HL-60 (cell line): ENCODE measurements around the gene VAMP2. TPM values are rescaled to one million over a fixed set of nuclear protein-coding genes. Genes with fewer than 3 reads are reported as not detected.
A peak's percentile ranks its signal among the peaks of the same experiment; 100 is the strongest.

Source experiments
- DNase-seq, 2 experiments: peaks; one replicate each; pipeline ENCODE4 v3.0.0-alpha.2; 2010 to 2020; ENCODE audit warnings: low read depth in 1 of 2, low spot score in 1 of 2
- H3K27ac ChIP-seq: fragments of 250-450 bp; sonication (Bioruptor Pico); replicated peaks from 2 replicates; pipeline ENCODE4 v1.5.1; 2020; ENCODE audit warnings: mild to moderate bottlenecking, moderate library complexity
- H3K27me3 ChIP-seq: fragments of 250-450 bp; sonication (Bioruptor Pico); 2 replicates; pipeline ENCODE4 v1.5.1; 2021; ENCODE audit warnings: mild to moderate bottlenecking, moderate library complexity; ENCODE audit not compliant: insufficient read depth, poor library complexity, severe bottlenecking
- H3K4me3 ChIP-seq: replicated peaks from 2 replicates; pipeline ENCODE4 v1.5.1; 2011; ENCODE audit warnings: mild to moderate bottlenecking, control low read depth, low read length; ENCODE audit not compliant: insufficient read depth
- GABPA ChIP-seq: IDR thresholded peaks from 2 replicates; pipeline ENCODE4 v1.6.1; 2012; ENCODE audit warnings: low read depth
- POLR2AphosphoS5 ChIP-seq: IDR thresholded peaks from 2 replicates; pipeline ENCODE4 v1.6.1; 2012; ENCODE audit warnings: low read depth
- SPI1 ChIP-seq: IDR thresholded peaks from 2 replicates; pipeline ENCODE4 v1.6.1; 2012; ENCODE audit warnings: low read depth, mild to moderate bottlenecking, borderline replicate concordance
- microRNA-seq: library from miRNA; unstranded; fragments of <30 nt; microRNA quantifications from one replicate; pipeline ENCODE4, GENCODE V29; 2018
- TF ChIP-seq, protein P1 (sequence below): IDR thresholded peaks from 2 replicates; pipeline ENCODE4 v1.6.1; 2012; ENCODE audit warnings: low read depth; ENCODE audit not compliant: insufficient replicate concordance
- TF ChIP-seq, protein P2 (sequence below): IDR thresholded peaks from one replicate; pipeline ENCODE4 v1.5.1; 2011; ENCODE audit warnings: low read length, control low read depth, inconsistent platforms; ENCODE audit not compliant: insufficient read depth

VAMP2 gene

DNA sequence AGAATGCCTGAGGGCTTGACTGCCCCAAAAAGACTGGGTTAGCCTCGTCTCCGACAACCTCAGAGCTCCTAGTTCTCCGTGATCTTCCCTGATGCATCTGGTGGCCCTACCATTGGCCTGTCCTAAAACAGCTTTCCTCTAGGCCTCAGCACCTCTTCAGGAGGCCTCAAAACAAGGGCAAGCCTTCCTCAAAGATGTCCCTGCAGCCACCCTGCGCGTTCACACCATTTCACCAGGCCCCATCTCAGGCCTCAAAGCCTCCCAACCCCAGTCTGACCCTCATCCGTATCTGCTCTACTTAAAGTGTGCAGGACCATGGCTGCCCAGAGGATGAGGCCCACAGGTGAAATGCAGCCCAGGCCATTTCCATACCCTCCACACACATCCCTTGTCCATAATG is 51.8 kb downstream of the VAMP2 start:
- no peaks in the 10 kb centered on the region for H3K27me3 ChIP-seq
- H3K27ac ChIP-seq, result no peak overlapping the region
- no peak for DNase-seq
- no peak overlapping the region for H3K4me3 ChIP-seq
- TF ChIP-seq SPI1 (no peak), POLR2AphosphoS5 (no peak), GABPA (no peak)
- TF ChIP-seq, protein P1, sequence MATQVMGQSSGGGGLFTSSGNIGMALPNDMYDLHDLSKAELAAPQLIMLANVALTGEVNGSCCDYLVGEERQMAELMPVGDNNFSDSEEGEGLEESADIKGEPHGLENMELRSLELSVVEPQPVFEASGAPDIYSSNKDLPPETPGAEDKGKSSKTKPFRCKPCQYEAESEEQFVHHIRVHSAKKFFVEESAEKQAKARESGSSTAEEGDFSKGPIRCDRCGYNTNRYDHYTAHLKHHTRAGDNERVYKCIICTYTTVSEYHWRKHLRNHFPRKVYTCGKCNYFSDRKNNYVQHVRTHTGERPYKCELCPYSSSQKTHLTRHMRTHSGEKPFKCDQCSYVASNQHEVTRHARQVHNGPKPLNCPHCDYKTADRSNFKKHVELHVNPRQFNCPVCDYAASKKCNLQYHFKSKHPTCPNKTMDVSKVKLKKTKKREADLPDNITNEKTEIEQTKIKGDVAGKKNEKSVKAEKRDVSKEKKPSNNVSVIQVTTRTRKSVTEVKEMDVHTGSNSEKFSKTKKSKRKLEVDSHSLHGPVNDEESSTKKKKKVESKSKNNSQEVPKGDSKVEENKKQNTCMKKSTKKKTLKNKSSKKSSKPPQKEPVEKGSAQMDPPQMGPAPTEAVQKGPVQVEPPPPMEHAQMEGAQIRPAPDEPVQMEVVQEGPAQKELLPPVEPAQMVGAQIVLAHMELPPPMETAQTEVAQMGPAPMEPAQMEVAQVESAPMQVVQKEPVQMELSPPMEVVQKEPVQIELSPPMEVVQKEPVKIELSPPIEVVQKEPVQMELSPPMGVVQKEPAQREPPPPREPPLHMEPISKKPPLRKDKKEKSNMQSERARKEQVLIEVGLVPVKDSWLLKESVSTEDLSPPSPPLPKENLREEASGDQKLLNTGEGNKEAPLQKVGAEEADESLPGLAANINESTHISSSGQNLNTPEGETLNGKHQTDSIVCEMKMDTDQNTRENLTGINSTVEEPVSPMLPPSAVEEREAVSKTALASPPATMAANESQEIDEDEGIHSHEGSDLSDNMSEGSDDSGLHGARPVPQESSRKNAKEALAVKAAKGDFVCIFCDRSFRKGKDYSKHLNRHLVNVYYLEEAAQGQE, result no peak
- TF ChIP-seq, protein P2, sequence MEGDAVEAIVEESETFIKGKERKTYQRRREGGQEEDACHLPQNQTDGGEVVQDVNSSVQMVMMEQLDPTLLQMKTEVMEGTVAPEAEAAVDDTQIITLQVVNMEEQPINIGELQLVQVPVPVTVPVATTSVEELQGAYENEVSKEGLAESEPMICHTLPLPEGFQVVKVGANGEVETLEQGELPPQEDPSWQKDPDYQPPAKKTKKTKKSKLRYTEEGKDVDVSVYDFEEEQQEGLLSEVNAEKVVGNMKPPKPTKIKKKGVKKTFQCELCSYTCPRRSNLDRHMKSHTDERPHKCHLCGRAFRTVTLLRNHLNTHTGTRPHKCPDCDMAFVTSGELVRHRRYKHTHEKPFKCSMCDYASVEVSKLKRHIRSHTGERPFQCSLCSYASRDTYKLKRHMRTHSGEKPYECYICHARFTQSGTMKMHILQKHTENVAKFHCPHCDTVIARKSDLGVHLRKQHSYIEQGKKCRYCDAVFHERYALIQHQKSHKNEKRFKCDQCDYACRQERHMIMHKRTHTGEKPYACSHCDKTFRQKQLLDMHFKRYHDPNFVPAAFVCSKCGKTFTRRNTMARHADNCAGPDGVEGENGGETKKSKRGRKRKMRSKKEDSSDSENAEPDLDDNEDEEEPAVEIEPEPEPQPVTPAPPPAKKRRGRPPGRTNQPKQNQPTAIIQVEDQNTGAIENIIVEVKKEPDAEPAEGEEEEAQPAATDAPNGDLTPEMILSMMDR, result no peak

DNA sequence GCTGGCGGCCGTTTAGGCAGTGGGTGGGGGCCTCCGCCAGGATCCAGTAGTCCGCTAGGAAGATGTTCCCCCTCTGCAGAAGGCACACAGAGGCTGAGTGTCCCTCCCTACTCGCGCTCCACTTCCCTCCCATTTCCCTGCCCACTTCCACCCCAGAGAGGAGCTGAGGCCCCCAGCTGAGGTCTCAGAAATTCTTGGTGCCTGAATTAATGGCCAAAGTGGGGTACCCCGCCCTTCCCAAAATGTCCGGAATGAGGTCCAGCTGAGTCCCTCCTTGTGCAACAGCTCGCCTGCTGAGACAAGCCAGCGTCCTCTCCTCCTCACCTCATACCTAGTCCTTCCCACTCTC is 52.3 kb downstream of the VAMP2 start:
- H3K4me3 ChIP-seq, result no peak overlapping the region
- TF ChIP-seq SPI1 (no peak), GABPA (no peak), POLR2AphosphoS5 (no peak)
- TF ChIP-seq, protein P2, result no peak
- TF ChIP-seq, protein P1, result no peak
- DNase-seq, result no peak
- no peak overlapping the region for H3K27ac ChIP-seq
- H3K27me3 ChIP-seq, result no peaks in the 10 kb centered on the region

DNA sequence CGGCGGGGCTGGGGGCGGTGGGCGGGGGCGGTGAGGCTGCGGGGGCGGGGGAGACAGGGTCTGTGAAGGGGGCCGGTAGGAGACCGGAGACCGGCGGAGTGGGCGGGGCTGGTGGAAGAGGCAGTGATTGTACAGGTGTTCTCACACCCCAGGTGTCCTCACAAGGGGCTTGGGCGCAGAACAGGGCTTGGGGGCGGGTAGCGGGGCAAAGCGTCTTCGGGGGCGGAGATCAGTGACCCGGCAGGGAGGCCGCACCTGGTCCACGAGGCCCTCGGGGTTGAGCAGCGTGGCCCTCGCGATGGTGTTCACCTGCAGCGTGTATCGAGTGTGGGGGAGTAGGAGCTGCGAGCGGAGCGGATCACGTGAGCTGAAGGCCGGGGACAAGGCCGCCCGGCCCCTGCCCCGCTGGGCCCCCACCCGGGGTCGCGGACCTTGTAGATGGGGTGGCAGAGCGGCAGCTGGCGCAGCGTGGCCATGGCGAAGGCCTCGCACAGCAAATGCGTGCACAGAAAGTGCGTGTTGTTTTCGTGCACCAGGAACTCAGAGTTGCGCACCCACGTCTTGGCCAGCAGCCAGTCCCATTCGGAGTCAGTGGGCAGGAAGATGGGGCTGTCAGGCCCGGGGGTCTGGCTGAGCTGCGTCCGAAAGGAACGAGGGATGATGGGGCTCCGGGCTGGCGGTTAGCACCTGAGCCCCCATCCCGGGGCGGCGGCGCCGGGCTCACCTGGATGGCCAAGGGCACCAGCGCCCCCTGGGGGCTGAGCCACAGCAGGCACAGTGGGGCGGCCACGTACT is 52.9 kb downstream of the VAMP2 start:
- no peak overlapping the region for H3K27ac ChIP-seq
- TF ChIP-seq, protein P1, result no peak
- TF ChIP-seq, protein P2, result peak; percentile 3
- no peaks in the 10 kb centered on the region for H3K27me3 ChIP-seq
- peak overlapping the region; percentile 30 for H3K4me3 ChIP-seq
- DNase-seq, result no peak

Small RNA genes within 50 kb of the gene (microRNA-seq; reads per million reads assigned to microRNA genes)
- gene MIR4521 (1,810 reads per million, percentile 91 among the genes with 10 or more reads in this experiment), gene MIR6883 (not detected)
